SW480 (cell line): ENCODE data around the gene ILKAP.

Experiments used
- DNase-seq: peaks from one replicate; pipeline ENCODE4 v3.0.0-alpha.2; 2016; ENCODE audit warnings: low spot score

Gene ILKAP

DNA sequence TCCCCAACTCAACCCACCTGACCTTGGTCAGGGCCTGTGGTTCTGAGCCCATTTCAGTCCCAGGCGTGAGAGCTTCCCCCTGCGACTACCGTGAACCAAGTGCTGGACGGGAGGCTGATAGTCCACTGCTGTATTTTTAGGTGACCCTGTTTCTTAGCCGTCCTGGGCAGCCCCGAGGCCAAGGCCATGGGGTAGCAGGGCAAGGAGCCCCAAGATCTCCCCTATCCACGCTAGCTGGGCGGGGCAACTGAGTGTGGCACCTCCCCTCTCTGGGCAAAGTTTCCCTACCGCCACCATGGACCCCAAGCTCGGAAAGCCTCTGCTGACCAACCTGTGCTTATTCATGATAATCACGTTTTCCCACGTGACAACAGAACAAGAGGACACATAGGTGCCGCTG is 65.6 kb downstream of the ILKAP start:
- no peak for DNase-seq

DNA sequence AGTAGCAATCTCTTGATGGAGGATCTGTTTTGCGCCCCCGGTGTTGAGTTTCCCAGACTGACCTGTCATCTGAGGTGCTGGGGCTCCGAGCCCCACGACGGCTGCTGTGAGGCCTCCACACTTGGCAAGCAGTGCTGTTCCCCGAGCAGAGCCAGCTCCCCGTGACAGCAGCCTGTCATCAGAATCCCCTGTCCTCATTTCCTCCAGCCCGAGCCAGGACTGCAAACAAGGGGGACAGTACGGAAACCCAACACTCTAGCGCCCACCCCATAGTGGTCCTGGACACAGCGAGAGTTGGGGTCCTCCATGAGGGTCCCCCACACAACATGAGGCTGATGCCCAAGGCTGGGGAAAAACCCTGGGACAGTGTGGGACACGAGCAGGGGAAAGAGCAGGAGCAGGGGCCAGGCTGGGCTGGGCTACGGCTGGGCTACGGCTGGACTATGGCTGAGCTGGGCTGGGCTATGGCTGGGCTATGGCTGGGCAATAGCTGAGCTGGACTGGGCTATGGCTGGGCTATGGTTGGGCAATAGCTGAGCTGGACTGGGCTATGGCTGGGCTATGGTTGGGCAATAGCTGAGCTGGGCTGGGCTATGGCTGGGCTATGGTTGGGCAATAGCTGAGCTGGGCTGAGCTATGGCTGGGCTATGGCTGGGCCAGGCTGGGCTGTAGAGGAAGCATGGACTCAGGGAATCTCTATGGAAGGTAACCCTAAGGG is 66.5 kb downstream of the ILKAP start:
- DNase-seq = no peak

DNA sequence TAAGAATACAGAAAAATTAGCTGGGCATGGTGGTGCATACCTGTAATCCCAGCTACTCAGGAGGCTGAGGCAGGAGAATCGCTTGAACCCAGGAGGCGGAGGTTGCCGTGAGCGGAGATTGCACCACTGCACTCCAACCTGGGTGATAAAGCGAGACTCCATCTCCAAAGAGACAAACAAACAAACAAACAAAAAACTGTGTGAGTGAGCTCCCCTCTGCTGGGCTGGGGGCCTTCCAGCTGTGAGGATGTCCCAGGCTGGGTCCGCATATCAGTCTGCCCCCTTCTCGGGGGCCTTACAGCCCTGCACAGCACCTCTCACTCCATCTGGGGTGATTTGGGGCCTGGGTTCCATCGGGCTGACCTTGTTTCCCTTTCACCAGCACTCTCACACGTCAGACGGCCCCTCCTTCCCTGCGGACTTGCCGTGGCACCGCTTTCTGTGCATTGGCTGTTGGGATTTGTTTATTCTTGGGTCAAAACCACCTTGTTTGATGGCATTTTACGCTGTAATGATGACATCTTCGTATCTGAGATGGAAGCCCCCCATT is 67.8 kb downstream of the ILKAP start:
- no peak for DNase-seq

DNA sequence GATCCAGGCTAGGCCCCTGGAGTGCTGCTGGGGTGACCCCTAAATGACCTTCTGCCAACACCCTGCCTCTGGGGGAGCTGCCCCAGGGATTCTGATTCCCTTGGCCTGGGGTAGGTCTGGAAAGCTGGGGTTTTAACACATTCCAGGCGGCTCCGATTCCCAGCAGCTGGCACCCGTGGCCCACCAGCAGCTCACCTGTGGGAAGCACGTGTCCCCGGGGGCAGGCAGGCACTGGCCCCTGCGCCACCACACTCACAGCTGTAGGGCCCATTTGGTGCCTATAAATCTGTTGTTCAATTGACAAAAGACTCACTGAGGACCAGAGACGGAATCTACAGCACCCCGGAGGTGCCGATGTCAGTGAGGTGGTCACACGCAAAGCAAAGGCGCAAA is 69.1 kb downstream of the ILKAP start:
- no peak for DNase-seq

DNA sequence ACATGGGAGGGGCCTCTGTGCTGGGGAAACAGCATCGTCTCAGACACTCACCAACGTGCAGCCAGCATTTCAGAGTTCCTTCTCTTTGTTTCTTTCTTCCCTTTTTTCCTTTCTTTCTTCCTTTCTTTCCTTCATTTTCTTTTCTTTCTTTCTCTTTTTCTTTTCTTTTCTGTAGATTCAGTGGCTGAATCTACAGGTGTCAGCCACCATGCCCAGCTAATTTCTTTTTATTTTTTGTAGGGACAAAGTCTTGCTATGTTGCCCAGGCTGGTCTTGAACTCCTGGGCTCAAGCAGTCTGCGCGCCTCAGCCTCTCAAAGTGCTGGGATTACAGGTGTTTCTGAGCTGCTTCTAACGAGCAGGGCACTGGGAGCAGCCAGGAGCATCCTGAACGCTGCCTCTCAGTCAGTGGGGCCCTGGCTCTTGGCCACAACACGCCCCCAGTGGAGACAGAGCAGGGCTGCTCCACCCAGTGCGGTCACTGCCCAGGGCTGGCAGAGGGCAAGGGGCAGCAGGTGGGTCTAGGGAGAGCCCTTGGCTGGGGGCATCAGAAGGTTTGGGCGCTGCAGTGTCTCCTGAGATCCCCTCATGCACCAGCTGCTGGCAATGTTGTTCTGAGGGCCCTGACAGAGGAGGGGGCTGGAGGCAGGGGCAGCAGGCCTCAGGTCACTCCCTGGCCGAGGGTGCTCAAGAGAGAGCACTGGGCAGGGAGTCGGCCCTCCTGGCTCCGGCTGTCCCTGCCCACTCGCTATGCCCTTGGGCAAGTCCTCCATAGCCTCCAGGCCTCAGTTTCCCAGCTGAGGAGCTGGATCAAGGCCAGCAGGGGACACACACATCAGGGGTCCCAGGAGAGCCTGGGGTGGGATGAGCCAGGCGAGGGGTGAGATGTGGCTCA is 69.7 kb downstream of the ILKAP start:
- no peak for DNase-seq

DNA sequence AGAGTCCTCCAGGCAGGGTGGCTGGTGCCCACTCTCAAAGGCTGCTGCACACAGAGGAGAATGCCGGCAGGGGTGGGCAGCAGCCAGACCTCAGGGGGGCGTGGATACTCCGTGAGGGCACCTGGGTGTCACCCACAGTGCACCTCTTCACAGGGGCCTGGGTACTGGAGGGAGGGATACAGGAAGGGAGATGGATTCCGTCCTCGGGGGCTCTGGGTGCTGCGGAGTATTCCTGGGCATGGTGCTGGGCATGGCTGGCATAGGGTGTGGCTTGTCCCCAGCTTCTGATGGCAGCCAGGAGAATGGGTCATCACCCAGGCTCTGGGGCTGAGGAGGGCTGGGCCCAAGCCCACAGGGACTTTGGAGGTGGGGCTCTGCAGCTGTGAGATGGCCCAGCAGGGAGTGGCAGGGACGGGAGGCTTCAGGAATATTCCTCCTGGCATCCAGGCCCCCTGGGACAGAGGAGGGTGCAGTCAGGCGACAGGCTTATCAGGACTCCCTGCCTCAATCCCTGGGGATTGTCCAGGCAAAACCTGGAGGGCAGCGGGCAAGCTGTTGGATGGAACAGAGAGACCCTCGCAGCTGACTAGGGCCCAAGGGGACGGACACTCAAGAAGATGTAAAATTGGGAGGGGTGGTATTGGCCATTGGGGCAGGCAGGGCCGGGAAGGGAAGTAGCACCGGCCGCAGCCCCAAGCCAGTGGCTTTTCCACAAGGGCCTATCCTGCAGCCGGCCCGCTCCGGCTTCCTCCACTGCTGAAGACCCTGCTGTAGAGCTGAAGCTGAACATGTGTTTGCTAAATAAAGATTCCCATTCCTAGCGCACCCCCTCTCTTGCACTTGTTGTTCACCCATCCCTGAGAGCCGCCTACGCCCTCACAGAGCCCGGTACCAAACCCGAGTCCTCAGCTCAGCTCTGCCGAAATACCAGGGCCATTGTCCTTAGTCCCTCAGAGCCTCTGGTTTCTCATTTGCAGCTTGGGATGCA is 70.7 kb downstream of the ILKAP start:
- no peak for DNase-seq

DNA sequence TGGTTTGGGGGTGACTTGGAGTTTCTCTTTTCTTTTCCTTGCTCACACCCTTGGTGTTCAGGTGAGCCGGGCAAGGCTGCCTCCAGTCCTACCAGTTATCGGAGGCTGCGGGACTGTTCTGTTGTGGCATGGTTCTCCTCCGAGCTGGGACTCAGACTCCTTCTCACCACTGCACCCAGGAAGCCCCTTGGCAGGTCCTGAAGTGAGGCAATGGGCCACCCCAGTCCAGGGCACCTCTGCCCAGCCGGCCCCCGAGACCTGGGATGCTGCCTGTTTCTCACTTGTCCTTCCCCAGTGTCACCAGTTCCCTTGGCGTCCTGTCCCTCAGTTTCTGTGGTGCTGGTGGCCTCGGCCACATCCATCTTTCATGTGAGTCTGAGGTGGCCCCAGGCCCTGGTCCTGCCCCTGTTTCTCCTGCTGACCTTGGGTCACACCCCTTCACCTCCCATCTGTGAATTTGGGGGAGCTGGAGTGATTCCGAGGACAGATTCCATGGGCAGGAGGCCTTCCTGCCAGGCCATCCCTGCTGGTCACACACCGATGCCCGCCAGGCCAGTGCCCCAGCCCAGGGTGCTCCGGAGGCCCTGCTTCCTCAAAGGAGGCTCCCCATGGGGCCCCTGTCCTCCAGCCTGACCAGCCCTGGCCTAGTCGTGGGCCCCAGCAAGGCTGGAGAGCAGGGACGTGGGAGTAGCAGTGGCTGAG is 71.6 kb downstream of the ILKAP start:
- no peak for DNase-seq

DNA sequence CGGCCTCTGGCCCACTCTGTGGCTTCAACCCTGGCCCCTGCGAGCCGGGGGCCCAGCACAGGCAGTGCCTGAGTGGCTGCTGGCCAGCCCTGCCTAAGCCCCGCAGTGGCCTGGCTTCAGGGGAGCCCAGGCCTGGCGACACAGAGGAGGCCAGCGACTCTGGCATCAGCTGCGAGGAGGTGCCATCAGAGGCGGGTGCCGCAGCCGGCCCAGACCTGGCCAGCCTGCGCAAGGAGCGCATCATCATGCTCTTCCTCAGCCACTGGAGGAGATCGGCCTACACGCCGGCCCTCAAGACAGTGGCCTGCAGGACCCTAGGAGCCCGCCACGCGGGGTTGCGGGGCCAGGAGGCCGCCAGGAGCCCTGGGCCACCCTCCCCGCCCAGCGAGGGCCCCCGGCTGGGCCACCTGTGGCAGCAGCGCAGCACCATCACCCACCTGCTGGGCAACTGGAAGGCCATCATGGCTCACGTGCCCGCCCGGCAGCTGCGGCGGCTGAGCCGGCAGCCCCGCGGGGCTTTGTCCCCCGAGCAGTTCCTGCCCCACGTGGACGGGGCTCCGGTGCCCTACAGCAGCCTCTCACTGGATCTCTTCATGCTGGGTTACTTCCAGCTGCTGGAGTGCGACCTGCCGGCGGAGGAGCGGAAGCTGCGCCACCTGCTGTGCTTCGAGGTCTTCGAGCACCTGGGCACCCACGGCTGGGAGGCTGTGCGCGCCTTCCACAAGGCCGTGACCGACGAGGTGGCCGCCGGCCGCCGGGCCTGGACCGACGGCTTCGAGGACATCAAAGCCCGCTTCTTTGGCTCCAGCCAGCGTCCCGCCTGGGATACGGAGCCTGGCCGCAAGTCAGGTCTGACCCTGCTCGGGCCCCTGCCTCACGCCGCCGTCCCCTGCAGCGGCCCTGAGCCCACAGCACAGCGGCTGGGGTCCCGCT is 72.5 kb downstream of the ILKAP start:
- no peak for DNase-seq

DNA sequence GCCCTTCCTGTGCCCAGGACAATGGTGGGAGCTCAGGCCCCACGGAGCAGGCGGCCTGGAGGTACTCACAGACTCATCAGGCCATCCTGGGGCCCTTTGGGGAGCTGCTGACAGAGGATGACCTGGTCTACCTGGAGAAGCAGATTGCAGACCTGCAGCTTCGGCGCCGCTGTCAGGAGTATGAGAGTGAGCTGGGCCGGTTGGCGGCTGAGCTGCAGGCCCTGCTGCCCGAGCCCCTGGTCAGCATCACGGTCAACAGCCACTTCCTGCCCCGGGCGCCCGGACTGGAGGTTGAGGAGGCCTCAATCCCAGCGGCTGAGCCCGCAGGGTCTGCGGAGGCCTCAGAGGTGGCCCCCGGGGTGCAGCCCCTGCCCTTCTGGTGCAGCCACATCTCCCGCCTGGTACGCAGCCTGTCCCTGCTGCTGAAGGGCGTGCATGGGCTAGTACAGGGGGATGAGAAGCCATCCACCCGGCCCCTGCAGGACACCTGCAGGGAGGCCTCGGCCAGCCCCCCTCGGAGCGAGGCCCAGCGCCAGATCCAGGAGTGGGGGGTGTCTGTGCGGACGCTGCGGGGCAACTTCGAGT is 73.3 kb downstream of the ILKAP start:
- no peak for DNase-seq

DNA sequence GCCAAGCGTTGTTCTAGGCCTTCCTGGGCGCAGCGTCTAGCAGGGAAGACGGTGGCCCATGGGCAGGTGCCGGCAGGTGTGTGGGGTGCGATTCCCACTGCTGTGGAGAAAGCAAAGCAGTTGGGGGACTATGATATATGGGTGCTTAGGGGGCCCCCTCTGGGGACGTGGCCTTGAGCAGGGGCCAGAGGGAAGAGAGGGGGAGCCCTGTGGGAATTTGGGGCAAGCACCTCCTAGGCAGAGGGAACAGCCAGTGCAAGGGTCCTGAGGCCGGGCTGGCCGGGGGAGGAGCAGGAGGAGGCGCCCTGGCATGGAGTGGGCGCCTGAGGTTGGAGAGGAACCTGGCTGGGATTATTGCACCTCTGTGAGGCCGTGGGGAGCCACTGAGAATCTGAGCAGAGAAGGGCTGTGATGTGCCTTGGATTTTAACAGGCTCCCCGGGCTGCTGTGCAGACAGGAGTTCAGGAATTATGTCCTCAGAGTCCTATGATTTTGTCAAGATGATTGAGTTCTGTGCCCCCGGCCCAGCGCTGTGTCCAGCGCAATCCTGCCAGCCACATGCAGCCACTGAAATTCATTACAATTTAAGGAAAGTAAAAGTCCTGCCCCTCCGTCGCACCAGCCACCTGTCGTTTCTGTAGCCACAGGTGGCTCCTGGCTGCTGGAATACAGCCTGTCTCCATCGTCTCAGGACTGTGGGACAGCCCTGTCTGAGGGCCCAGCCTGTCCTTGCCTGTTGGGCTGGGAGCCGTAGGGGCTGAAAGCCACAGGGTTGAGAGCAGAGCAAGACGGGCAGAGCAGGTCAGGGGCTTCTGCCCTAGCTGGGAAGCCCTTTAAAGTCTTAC is 74.1 kb downstream of the ILKAP start:
- no peak for DNase-seq

DNA sequence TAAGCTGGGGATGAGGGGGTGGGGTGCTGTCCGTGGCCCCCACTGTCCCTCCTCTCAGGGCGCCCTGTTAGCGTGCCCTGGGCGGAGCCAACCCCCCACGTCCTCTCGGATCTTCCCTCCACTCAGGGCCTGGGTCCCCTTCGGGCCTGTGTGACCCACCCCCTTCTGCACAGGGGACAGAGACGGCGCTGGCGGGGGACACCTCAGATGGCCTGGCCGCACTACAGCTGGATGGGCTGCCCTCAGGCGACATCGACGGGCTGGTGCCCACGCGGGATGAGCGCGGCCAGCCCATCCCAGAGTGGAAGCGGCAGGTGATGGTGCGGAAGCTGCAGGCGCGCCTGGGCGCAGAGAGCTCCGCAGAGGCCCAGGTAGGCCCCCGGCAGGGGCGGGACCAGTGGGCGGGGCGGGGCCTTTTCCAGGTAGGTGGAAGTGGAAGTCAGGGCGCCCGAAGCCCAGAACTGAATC is 74.9 kb downstream of the ILKAP start:
- DNase-seq = no peak

DNA sequence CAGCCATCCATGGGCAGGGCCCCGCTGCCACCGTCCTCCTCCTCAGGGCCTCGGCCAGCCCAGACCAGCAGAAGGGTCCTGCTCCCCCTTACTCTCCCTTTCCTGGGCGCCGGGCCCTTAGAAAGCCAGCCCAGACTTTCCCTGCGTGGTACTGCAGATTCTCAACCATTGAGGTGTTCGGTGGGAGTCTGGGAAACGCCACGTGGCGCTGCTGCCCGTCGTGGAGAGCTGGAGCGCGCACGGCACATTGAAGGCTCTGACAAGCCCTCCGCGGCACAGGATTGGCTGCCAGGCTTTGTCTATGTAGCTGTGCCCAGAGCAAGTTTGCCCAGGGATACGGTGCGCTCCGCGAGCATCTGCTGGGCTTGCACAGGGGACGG is 75.4 kb downstream of the ILKAP start:
- no peak for DNase-seq

DNA sequence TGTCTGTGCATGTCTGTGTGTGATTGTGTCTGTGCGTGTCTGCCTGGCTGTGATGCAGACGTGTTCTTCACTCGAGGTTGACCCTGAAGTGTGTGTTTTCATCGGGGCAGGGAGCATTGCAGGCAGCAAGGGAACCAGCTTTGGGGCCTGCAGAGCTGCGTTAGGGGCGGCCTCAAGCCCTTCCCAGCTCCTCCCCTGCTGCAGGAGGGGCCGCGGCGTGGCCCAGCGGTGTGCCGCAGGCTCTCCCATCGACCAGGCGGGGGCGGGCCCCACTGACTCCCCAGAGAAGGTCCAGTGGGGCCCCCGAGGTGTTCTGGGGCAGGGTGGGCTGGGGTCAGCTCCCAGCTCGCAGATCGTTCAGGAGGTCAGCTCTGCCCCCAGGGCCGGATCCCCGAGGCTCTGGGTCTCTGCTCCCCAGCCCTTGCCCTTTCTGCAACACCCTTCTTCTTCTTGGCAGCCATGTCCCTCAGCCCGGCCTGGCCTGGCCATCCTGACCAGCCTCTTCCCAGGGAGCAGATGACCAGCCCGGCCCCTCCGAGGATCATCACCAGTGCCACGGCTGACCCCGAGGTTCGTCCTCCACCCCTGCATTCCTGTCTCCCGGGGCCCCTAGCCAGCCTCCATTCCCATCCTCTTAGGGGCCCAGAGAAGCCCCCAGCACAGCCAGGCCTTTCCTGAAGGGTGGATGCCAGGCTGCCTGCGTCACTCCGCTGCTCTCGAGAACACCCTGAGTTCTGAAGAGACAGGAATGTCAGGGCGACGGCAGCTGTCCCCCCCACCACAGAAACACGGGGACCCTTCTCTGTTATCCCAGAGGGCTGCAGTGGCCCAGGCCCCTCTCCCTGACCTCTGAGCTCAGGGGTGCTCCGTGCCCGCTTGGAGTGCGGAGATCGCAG is 76.1 kb downstream of the ILKAP start:
- DNase-seq = no peak

DNA sequence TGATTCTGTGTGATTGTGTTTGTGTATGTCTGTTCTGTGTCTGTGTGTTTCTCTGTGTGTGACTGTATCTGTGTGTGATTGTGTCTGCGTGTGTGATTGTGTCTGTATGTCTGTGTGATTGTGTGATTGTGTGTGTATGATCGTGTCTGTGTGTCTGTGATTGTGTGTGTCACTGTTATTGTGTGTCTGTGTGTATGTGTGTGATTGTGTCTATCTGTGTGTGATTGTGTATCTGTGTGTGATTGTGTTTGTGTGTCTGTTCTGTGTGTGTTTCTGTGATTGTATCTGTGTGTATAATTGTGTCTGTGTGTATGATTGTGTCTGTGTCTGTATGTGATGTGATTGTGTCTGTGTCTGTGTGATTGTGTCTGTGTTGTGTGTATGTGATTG is 76.7 kb downstream of the ILKAP start:
- no peak for DNase-seq

DNA sequence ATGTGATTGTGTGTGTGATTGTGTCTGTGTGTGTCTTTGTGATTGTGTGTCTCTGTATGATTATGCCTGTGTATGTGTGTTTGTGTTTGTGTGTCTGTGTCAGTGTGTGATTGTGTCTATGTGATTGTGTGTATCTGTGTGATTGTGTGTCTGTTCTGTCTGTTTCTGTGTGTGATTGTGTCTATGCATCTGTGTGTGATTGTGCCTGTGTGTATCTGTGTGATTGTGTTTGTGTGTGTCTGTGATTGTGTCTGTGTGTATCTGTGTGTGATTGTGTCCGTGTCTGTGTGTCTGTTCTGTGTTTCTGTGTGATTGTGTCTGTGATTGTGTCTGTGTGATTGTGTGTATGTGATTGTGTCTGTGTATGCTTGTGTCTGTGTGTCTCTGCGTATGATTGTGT is 77.2 kb downstream of the ILKAP start:
- DNase-seq = no peak

DNA sequence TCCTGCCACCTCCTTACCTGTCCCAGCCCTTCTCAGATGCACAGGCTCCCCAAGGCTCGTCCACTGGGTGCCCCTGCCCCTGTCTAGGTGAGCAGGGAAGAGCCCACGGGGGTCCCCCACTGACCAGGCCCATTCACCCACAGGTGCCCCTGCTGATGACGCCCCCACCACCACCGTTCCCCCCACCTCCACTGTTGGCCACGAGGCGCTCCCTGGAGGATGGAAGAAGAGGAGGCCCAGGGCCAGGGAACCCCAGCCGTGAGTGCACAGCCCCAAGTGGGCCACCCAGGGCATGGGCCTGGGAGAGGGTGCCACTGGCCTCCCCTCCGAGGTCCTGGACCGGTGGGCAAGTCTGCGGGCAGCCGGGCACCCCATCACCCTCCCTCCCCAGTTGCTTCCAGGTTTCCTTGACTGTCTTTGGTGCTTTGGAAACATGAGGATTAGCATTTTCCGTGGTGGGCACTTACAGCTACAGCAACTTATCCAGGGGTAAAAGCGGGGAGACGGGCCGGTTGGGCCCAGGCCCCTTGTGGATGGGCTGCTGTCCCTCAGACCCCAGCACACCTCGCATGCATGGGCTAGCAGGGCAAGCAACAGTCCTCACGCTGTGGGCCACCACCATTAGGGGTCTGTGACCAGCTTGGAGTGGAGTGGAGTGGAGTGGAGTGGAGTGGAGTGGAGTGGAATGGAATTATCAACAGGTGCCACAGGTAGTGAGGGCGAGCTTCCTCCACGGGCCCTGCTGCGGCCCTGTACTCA is 78.2 kb downstream of the ILKAP start:
- no peak for DNase-seq

DNA sequence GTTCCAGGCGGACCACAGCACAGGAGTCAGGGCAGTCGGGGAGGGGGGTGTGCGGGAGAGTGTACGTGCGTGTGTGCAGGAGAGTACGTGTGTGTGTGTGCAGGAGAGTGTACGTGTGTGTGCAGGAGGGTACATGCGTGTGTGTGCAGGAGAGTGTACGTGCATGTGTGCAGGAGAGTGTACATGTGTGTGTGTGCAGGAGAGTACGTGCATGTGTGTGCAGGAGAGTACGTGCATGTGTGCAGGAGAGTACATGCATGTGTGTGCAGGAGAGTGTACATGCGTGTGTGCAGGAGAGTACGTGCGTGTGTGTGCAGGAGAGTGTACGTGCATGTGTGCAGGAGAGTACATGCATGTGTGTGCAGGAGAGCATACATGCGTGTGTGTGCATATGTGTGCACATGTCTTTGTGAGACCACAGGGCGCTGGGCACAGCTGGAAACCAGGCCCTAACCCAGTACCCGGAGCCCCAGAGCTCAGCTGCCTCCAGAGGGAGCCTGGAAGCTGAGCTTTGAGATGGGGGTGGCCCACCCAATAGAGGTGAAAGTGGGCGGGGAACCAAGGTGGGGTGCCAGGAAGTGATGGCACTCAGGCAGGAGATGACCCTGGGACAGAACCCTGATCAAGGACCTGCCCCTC is 78.9 kb downstream of the ILKAP start:
- DNase-seq = no peak
